Liver (tissue), 9 donors: ENCODE data around the gene BMP7. TPM values are rescaled to one million over a fixed set of nuclear protein-coding genes. Genes with fewer than 3 reads are reported as not detected.

ENCODE experiments used
- DNase-seq: peaks from one replicate; pipeline ENCODE4 v3.0.0-alpha.2; 2017; ENCODE audit warnings: low spot score
- H3K27ac ChIP-seq, 2 donors: one replicate each; pipeline ENCODE4 v1.7.0; 2013; ENCODE audit warnings: inconsistent platforms in 2 of 2, low read length in 2 of 2, control low read depth in 1 of 2, low read depth in 1 of 2, mild to moderate bottlenecking in 1 of 2
- H3K27me3 ChIP-seq, 4 donors: one replicate each; pipeline versions ENCODE4 v1.6.1 to v1.7.0; 2013; ENCODE audit warnings: low read length in 3 of 4, inconsistent platforms in 1 of 4, mild to moderate bottlenecking in 1 of 4, moderate library complexity in 1 of 4; ENCODE audit not compliant: control insufficient read depth in 4 of 4, insufficient read depth in 4 of 4
- H3K36me3 ChIP-seq, 4 donors: one replicate each; pipeline versions ENCODE4 v1.6.1 to v1.7.0; 2013; ENCODE audit warnings: low read length in 3 of 4, mild to moderate bottlenecking in 3 of 4, low read depth in 1 of 4, moderate library complexity in 1 of 4; ENCODE audit not compliant: control insufficient read depth in 4 of 4, insufficient read depth in 3 of 4
- H3K4me1 ChIP-seq, 4 donors: one replicate each; pipeline versions ENCODE4 v1.6.1 to v1.7.0; 2013; ENCODE audit warnings: low read length in 3 of 4, mild to moderate bottlenecking in 3 of 4, moderate library complexity in 1 of 4; ENCODE audit not compliant: control insufficient read depth in 4 of 4, insufficient read depth in 4 of 4
- H3K4me3 ChIP-seq, 3 donors: one replicate each; pipeline versions ENCODE4 v1.6.1 to v1.7.0; 2013; ENCODE audit warnings: low read length in 3 of 3, control low read depth in 1 of 3, low read depth in 1 of 3, mild to moderate bottlenecking in 1 of 3
- H3K9ac ChIP-seq, 2 donors: one replicate each; pipeline ENCODE4 v1.7.0; 2013; ENCODE audit warnings: low read length in 2 of 2, mild to moderate bottlenecking in 2 of 2, moderate library complexity in 2 of 2, control low read depth in 1 of 2, low read depth in 1 of 2
- H3K9me3 ChIP-seq, 4 donors: one replicate each; pipeline versions ENCODE4 v1.6.1 to v1.7.0; 2013; ENCODE audit warnings: low read length in 3 of 4; ENCODE audit not compliant: control insufficient read depth in 4 of 4
- ATF3 ChIP-seq: IDR thresholded peaks from 2 replicates; pipeline ENCODE4 v1.6.1; 2016; ENCODE audit warnings: antibody characterized with exemption
- FOXA2 ChIP-seq: IDR thresholded peaks from 2 replicates; pipeline ENCODE4 v1.6.1; 2016; ENCODE audit warnings: antibody characterized with exemption
- HNF4G ChIP-seq: IDR thresholded peaks from 2 replicates; pipeline ENCODE4 v1.6.1; 2016; ENCODE audit warnings: antibody characterized with exemption
- JUND ChIP-seq, 2 donors: IDR thresholded peaks; 2 replicates each; pipeline ENCODE4 v1.6.1; 2016; ENCODE audit warnings: antibody characterized with exemption in 2 of 2
- NR2F2 ChIP-seq: IDR thresholded peaks from 2 replicates; pipeline ENCODE4 v1.6.1; 2016; ENCODE audit warnings: antibody characterized with exemption
- RAD21 ChIP-seq, 2 donors: IDR thresholded peaks; 2 replicates each; pipeline ENCODE4 v1.6.1; 2016; ENCODE audit warnings: antibody characterized with exemption in 2 of 2, mild to moderate bottlenecking in 2 of 2
- REST ChIP-seq: IDR thresholded peaks from 2 replicates; pipeline ENCODE4 v1.6.1; 2016; ENCODE audit warnings: antibody characterized with exemption, mild to moderate bottlenecking
- RXRA ChIP-seq, 2 donors: IDR thresholded peaks; 2 replicates each; pipeline ENCODE4 v1.6.1; 2017 to 2018; ENCODE audit warnings: antibody characterized with exemption in 2 of 2, mild to moderate bottlenecking in 1 of 2
- TAF1 ChIP-seq: conservative IDR thresholded peaks from 2 replicates; pipeline ENCODE4 v1.6.1; 2016; ENCODE audit warnings: antibody characterized with exemption, mild to moderate bottlenecking
- WGBS: extraction: QIAGEN DNeasy Blood & Tissue Kit; methylation state at CpG from one replicate; pipeline ENCODE4 v1.1.7; 2013; 5-methylcytosine and 5-hydroxymethylcytosine counted together
- polyA plus RNA-seq, 2 donors: library from polyadenylated mRNA; stranded (reverse) in 1 of 2; unstranded in 1 of 2; fragments of 200-250 nt in 1 of 2; fragments of >200 nt in 1 of 2; fragmentation: Nextera tagmentation in 1 of 2; extraction: Ambion mirVana in 1 of 2; gene quantifications; one replicate each; pipeline versions ENCODE4 v1.2.1 to v1.2.3, GENCODE V29; 2013 to 2015
- total RNA-seq, 2 donors: library from RNA; depleted of rRNA; stranded (reverse); fragments of >200 nt; gene quantifications; one replicate each; pipeline ENCODE4 v1.2.3, GENCODE V29; 2014
- TF ChIP-seq, protein P1 (sequence below): fragments of 150-350 bp; IDR thresholded peaks from 2 replicates; pipeline ENCODE4 v1.5.1; 2017; ENCODE audit warnings: improper control_type of control experiment, low read depth, low read length; ENCODE audit not compliant: missing input control
- donor health status: healthy.
- donor health status: healthy.
- donor health status: healthy.
- donor health status: healthy.
- donor health status: healthy.

Gene BMP7
- total and polyA plus RNA-seq, 4 donors = not detected

DNA sequence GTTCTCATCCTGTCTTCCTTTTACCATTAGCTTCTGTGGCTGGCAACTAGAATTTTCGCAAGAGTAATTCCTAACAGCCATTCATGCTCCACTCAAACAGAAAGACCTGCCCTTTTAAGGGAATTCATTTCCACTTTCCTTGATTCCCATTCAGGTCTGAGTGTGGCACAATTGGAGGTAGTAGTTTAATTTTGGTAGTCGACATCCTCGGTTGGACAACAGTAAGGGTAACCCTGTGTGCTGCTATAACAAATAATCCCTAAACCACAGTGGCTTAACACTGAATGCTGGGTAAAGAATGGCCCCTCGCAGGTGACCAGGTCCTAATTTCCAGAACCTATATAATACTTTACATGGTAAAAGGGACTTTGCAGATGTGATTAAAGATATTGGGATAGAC is 142.9 kb downstream of the BMP7 start:
- H3K36me3 ChIP-seq = no peaks in the 10 kb centered on the region
- H3K9ac ChIP-seq = no peak overlapping the region
- 94% methylated on average over 4 of the region's 4 CpGs for WGBS
- TF ChIP-seq HNF4G = no peak
- TF ChIP-seq FOXA2 = no peak
- TF ChIP-seq, protein P1, sequence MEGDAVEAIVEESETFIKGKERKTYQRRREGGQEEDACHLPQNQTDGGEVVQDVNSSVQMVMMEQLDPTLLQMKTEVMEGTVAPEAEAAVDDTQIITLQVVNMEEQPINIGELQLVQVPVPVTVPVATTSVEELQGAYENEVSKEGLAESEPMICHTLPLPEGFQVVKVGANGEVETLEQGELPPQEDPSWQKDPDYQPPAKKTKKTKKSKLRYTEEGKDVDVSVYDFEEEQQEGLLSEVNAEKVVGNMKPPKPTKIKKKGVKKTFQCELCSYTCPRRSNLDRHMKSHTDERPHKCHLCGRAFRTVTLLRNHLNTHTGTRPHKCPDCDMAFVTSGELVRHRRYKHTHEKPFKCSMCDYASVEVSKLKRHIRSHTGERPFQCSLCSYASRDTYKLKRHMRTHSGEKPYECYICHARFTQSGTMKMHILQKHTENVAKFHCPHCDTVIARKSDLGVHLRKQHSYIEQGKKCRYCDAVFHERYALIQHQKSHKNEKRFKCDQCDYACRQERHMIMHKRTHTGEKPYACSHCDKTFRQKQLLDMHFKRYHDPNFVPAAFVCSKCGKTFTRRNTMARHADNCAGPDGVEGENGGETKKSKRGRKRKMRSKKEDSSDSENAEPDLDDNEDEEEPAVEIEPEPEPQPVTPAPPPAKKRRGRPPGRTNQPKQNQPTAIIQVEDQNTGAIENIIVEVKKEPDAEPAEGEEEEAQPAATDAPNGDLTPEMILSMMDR = no peak
- no peak for TF ChIP-seq REST
- TF ChIP-seq TAF1 = no peak
- TF ChIP-seq RXRA (IDR thresholded peaks at IDR 0.05) = no peak
- TF ChIP-seq NR2F2 = no peak
- no peak for TF ChIP-seq ATF3
- H3K27ac ChIP-seq = no peak overlapping the region
- peaks cover 0 to 3% (median 0%) of the 10 kb centered on the region in 4 donors for H3K27me3 ChIP-seq
- no peak for DNase-seq
- no peak overlapping the region for H3K4me3 ChIP-seq
- H3K9me3 ChIP-seq = no peaks in the 10 kb centered on the region
- no peaks in the 10 kb centered on the region for H3K4me1 ChIP-seq

GRCh38 chr20:57122536-57123489 is 143.6 kb downstream of the BMP7 start:
- no peaks in the 10 kb centered on the region for H3K9me3 ChIP-seq
- peaks cover 0 to 3% (median 0%) of the 10 kb centered on the region in 4 donors for H3K27me3 ChIP-seq
- H3K4me3 ChIP-seq = no peak overlapping the region
- H3K36me3 ChIP-seq = no peaks in the 10 kb centered on the region
- TF ChIP-seq JUND (IDR thresholded peaks at IDR 0.05) (no peak), REST (no peak), RAD21 (IDR thresholded peaks at IDR 0.05) (no peak)
- TF ChIP-seq, protein P1 = no peak
- H3K4me1 ChIP-seq = no peaks in the 10 kb centered on the region
- WGBS = 86% methylated on average over 7 of the region's 7 CpGs
- no peak for DNase-seq
- no peak overlapping the region for H3K27ac ChIP-seq
- H3K9ac ChIP-seq = no peak overlapping the region
